Spleen (tissue), 11 donors: Measurements from ENCODE around the gene AFAP1. TPM values are rescaled to one million over a fixed set of nuclear protein-coding genes. Genes with fewer than 3 reads are reported as not detected.

ENCODE experiments used
- DNase-seq: peaks from one replicate; pipeline ENCODE4 v3.0.0-alpha.2; 2020
- H3K27ac ChIP-seq, 8 donors: fragments of 200-600 bp; sonication (generic) in 7 of 8; 1 replicate in 4 of 8; 2 replicates in 4 of 8; pipeline versions ENCODE4 v1.5.0 to v1.8.0; 2016 to 2021; ENCODE audit warnings: inconsistent platforms in 4 of 8, mild to moderate bottlenecking in 4 of 8, moderate library complexity in 1 of 8
- H3K27me3 ChIP-seq, 7 donors: fragments of 200-600 bp; sonication (generic) in 6 of 7; replicated peaks in 1 of 7; 1 replicate in 4 of 7; 2 replicates in 3 of 7; pipeline versions ENCODE4 v1.5.0 to v1.8.0; 2016 to 2021; ENCODE audit warnings: inconsistent platforms in 3 of 7, mild to moderate bottlenecking in 1 of 7
- H3K36me3 ChIP-seq, 6 donors: fragments of 200-600 bp; sonication (generic) in 5 of 6; 1 replicate in 4 of 6; 2 replicates in 2 of 6; pipeline versions ENCODE4 v1.5.0 to v1.8.0; 2016 to 2021; ENCODE audit warnings: inconsistent platforms in 2 of 6
- H3K4me1 ChIP-seq, 6 donors: fragments of 200-600 bp; sonication (generic) in 5 of 6; 1 replicate in 3 of 6; 2 replicates in 3 of 6; pipeline versions ENCODE4 v1.5.0 to v1.8.0; 2016 to 2021; ENCODE audit warnings: inconsistent platforms in 3 of 6
- H3K4me3 ChIP-seq, 8 donors: fragments of 200-600 bp; sonication (generic) in 7 of 8; 1 replicate in 4 of 8; 2 replicates in 4 of 8; pipeline versions ENCODE4 v1.5.0 to v1.8.0; 2016 to 2021; ENCODE audit warnings: inconsistent platforms in 4 of 8, mild to moderate bottlenecking in 4 of 8, moderate library complexity in 2 of 8
- H3K9me3 ChIP-seq, 8 donors: fragments of 200-600 bp; sonication (generic) in 7 of 8; 1 replicate in 4 of 8; 2 replicates in 4 of 8; pipeline versions ENCODE4 v1.5.0 to v1.8.0; 2016 to 2021; ENCODE audit warnings: inconsistent platforms in 4 of 8
- POLR2A ChIP-seq, 3 donors: fragments of 450-650 bp; IDR thresholded peaks; one replicate each; pipeline ENCODE4 v1.5.1; 2017; ENCODE audit warnings: antibody characterized with exemption in 3 of 3, mild to moderate bottlenecking in 1 of 3
- POLR2AphosphoS5 ChIP-seq, 3 donors: sonication (generic); formaldehyde crosslinking; IDR thresholded peaks; one replicate each; pipeline ENCODE4 v1.5.1; 2017; ENCODE audit warnings: antibody characterized with exemption in 3 of 3
- WGBS, 5 donors: extraction: QIAGEN DNeasy Blood & Tissue Kit in 3 of 5; methylation state at CpG; one replicate each; pipeline versions ENCODE4 v1.1.5 to v1.1.7; 2013 to 2018; 5-methylcytosine and 5-hydroxymethylcytosine counted together
- intact Hi-C: fragments of 100-400 bp; cut with DNase I; formaldehyde crosslinking; loops from one replicate; pipeline ENCODE4 v1.15.0; 2023; ENCODE audit warnings: low total_unique reads
- polyA plus RNA-seq, 3 donors: library from polyadenylated mRNA; stranded (reverse); fragments of 200-250 nt; gene quantifications; one replicate each; pipeline ENCODE4 v1.2.1, GENCODE V29; 2013
- total RNA-seq, 7 donors: library from RNA; depleted of rRNA in 3 of 7; stranded (reverse); fragments of >200 nt in 3 of 7; fragmentation: NEBNext Ultra II Directional in 4 of 7; extraction: Animal tissue kit (Norgen Biotek cat#: 25700) in 4 of 7; gene quantifications; one replicate each; pipeline versions ENCODE4 v1.1.0 to v1.2.1, GENCODE V29; 2016 to 2021
- TF ChIP-seq, protein P1 (sequence below), 11 experiments: fragments of 200-600 bp in 7 of 11; fragments of 450-650 bp in 4 of 11; sonication (generic) in 4 of 11; IDR thresholded peaks in 8 of 11; conservative IDR thresholded peaks in 3 of 11; 1 replicate in 7 of 11; 2 replicates in 4 of 11; pipeline versions ENCODE4 v1.4.0 to v1.8.0; 2016 to 2021; ENCODE audit warnings: antibody characterized with exemption in 11 of 11, inconsistent platforms in 4 of 11, mild to moderate bottlenecking in 1 of 11
- donor health status: healthy with polysubstance abuse.
- donor health status: DM: no; HTN: no; CAD: no; lungs with moderate emphysema.
- donor health status: DM: no; HTN: no; CAD: no.
- donor health status: Bipolar disorder and iron deficiency.
- donor health status: healthy.
- donor health status: DM: no; HTN: no; CAD: no.
- donor health status: DM: yes; HTN: yes; CAD: no.

AFAP1 gene
- total and polyA plus RNA-seq, 10 donors: 1.6 to 29.2 (median 12.1) TPM

DNA sequence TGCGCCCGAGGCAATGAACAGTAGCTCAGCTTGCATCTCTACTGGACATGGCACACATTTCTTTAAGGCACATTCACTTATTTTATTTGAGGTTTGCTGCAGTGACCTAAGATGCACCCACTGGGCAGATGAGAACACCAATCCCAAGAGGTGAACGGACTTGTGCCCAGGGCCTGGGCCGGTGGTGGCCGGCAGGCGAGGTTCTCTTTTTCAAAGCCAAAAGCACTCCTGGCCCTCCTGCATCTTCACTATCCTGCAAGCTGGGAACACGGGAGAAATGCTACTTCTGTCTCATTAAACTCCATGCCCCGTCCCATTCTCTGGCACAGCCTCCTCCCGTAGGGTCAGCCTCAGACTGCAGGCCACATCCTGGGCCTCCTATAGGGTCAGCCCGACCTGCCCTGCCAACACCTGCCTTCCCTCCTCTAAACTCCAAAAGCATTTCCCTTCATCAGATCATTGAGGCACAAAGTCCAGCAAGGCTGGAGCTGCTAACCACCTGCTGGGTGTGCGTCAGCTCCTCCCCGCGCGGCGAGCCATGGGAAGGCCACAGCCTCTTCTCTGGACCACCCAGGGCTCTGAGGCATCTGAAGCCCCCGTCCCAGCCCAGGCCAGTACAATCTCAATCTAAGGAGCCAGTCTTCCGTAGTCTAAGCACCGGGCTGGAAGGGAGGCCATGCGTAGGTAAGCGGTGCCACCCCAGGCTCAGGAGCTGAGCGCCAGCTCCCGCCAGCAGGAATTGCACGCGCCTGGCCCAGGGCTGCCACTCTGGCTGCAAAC lies 166.1 kb downstream of the AFAP1 start:
- intact Hi-C loops: no loop called here
- H3K4me1 ChIP-seq: peaks cover 0 to 16% (median 2%) of the 10 kb centered on the region in 6 donors
- H3K9me3 ChIP-seq: no peaks in the 10 kb centered on the region
- no peaks in the 10 kb centered on the region for H3K27me3 ChIP-seq
- DNase-seq: peak; percentile 46
- TF ChIP-seq POLR2A (IDR thresholded peaks at IDR 0.05) (no peak), POLR2AphosphoS5 (IDR thresholded peaks at IDR 0.05) (no peak)
- TF ChIP-seq, protein P1, sequence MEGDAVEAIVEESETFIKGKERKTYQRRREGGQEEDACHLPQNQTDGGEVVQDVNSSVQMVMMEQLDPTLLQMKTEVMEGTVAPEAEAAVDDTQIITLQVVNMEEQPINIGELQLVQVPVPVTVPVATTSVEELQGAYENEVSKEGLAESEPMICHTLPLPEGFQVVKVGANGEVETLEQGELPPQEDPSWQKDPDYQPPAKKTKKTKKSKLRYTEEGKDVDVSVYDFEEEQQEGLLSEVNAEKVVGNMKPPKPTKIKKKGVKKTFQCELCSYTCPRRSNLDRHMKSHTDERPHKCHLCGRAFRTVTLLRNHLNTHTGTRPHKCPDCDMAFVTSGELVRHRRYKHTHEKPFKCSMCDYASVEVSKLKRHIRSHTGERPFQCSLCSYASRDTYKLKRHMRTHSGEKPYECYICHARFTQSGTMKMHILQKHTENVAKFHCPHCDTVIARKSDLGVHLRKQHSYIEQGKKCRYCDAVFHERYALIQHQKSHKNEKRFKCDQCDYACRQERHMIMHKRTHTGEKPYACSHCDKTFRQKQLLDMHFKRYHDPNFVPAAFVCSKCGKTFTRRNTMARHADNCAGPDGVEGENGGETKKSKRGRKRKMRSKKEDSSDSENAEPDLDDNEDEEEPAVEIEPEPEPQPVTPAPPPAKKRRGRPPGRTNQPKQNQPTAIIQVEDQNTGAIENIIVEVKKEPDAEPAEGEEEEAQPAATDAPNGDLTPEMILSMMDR (IDR thresholded peaks at IDR 0.05 in 8 of 11, conservative IDR thresholded peaks at IDR 0.05 in 3 of 11): no peak
- no peak overlapping the region for H3K4me3 ChIP-seq
- 83 to 94% (median 93%) methylated on average over 19 to 24 of the region's 24 CpGs for WGBS, 5 donors
- peaks cover 0 to 93% (median 30%) of the 10 kb centered on the region in 6 donors for H3K36me3 ChIP-seq
- peak overlapping the region in 1 of 8 donors; percentile 11 for H3K27ac ChIP-seq

DNA sequence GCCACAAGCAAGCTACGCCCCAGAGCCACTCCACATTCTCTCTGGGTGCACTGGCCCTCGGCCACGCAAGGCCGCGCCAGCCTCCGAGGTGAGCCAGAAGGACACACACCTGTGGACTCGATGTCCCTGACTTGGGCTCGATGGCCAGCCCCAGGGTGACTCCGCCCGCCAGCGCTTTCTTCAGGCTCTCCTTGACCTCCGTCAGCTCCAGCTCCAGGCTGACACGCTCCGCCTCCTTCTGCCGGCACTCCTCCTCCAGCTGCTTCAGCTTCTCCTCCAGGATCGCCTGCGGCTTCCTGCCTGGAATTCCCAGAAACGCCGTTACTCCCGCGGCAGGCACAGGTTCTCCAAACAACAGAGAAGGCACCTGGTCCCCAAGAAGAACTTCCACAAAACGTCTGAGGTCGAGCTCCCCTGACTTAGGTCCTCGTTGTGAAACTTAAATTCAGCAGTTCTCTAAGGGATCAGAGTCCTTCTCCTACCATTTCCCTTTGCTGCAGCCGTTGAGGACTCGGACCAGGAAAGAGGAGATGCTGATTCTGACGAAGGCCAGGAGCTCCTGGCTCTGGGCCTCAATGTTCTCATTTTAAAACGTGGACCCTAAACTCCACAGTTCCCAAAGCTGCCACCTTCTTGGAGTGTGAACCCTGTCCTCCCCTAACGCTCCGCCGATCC lies 166.8 kb downstream of the AFAP1 start:
- TF ChIP-seq POLR2A (IDR thresholded peaks at IDR 0.05) (no peak), POLR2AphosphoS5 (IDR thresholded peaks at IDR 0.05) (peak in 2 of 3 donors; percentile 40)
- TF ChIP-seq, protein P1 (IDR thresholded peaks at IDR 0.05 in 8 of 11, conservative IDR thresholded peaks at IDR 0.05 in 3 of 11): no peak
- Histone ChIP-seq H3K27me3 (no peaks in the 10 kb centered on the region), H3K4me3 (no peak overlapping the region), H3K4me1 (peaks cover 0 to 16% (median 0%) of the 10 kb centered on the region in 6 donors), H3K27ac (peak overlapping the region in 1 of 8 donors; percentile 11), H3K9me3 (no peaks in the 10 kb centered on the region), H3K36me3 (peaks cover 0 to 93% (median 34%) of the 10 kb centered on the region in 6 donors)
- intact Hi-C loops: no loop called here
- DNase-seq: peak; percentile 75
- WGBS, 5 donors: 71 to 78% (median 74%) methylated on average over 31 of the region's 31 CpGs

DNA sequence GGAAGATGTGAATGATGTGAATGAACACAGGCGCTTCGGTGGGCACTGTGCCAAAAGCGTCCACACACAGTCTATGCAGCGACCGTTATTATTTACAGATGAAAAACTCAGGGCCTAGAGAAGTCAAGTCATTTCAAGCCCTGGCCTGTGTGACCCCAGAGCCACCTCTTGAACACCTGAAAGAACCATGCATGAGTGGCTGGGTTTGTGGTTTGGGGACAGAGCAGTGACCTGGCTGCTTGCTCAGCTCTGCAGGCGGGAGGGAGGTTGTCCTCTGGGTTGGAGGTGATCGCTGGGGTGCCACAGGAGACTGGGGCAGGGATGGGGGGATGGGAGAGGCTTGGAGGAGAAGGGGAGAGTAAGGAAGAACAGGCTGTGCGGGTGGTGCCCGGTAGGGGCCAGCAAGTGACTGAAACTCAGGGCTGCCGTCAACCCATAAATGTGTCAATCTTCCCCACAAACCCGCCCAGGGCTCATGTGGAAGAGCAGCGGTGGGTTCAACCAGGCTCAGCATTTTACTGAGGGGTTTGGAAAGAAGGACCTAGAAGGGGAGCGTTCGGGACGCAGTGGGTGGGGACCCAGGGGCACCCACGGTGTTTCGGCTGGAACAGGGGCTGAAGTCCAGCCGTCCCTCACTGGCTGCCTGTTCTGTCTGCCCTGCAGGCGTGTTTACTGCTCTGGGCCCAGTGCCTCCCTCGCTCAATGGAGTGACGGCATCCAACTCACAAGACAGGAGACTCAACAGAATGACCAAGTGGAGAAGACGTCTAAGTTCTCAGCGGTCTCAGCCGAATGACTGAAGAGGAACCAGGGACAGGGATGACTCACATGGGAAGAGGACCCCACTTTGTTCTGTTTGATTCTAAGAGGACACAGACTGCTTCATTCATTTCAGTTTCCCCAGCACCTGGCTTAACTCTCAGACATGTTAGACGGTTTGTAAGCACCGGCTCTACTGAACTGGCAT lies 167.8 kb downstream of the AFAP1 start:
- Histone ChIP-seq H3K27me3 (no peaks in the 10 kb centered on the region), H3K4me1 (peaks cover 0 to 16% (median 0%) of the 10 kb centered on the region in 6 donors), H3K27ac (no peak overlapping the region), H3K9me3 (no peaks in the 10 kb centered on the region), H3K36me3 (peaks cover 0 to 93% (median 36%) of the 10 kb centered on the region in 6 donors), H3K4me3 (no peak overlapping the region)
- DNase-seq: peak; percentile 57
- intact Hi-C loops: no loop called here
- 63 to 87% (median 79%) methylated on average over 25 to 26 of the region's 26 CpGs for WGBS, 5 donors
- TF ChIP-seq, protein P1 (IDR thresholded peaks at IDR 0.05 in 8 of 11, conservative IDR thresholded peaks at IDR 0.05 in 3 of 11): no peak
- TF ChIP-seq POLR2AphosphoS5 (IDR thresholded peaks at IDR 0.05) (no peak), POLR2A (IDR thresholded peaks at IDR 0.05) (no peak)
